Activated CD4-positive, alpha-beta T cell treated with anti-CD3 and anti-CD28 coated beads, Interleukin-2, Interleukin-4, amounts not matched to agents 100 ng/mL and 50 ng/mL, durations not matched to agents 16 hours and 8 hours (primary cell): ENCODE measurements around the gene ADAMTS12.

ENCODE experiments used
- DNase-seq: peaks from one replicate; pipeline ENCODE4 v3.0.0-alpha.2; 2020; ENCODE audit warnings: low spot score

ADAMTS12 gene

DNA sequence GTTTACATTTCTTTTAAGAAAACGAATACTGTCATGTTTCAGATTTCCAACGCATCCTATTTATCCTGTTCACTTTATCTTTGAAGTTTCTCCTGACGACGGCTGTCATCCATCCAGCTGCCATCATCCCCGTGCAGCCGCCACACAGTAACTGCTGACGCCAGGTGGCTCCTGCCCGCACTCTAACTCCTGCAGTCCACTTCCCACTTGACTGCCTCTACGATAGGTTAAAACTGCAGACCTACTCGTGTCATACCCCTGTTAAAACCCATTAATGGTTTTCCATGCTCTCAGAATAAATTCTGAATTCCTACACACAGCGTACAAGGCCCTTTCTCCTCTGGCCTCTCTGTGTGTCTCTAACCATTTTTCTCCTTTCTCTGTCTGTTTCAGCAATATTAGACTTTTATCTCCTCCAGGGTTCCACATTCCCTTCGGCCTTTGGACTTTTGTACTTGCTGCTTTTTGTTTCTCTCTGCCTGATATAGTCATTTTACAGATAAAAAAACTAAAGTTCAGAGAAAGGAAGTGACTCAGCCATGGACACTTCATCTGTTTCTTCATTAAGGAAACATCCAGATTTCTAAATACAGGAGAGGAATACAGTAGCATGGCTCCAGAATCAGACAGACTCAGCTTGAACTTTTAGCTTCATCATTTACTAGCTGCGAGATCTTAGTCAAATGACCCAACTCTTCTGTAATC, 84.9 kb downstream of the ADAMTS12 start:
- no peak for DNase-seq

DNA sequence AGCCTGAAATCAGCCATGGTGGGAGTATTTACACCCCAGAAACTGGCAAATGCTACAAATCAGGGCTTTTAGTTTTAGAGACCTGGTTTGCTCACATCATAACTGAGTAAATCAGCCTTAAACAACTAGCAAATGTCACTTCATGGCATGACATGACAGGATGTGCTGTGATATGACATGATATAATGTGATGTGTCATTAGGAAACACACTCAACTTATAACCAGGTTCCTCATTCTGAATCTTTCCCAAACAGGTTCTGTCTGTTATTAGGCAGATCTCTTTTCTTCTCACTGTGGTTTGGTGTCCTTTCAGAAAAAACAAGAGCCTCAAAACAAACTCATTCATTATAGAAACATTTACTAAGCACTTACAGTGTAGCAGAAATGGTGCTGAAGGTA, 90.5 kb downstream of the ADAMTS12 start:
- DNase-seq: no peak

DNA sequence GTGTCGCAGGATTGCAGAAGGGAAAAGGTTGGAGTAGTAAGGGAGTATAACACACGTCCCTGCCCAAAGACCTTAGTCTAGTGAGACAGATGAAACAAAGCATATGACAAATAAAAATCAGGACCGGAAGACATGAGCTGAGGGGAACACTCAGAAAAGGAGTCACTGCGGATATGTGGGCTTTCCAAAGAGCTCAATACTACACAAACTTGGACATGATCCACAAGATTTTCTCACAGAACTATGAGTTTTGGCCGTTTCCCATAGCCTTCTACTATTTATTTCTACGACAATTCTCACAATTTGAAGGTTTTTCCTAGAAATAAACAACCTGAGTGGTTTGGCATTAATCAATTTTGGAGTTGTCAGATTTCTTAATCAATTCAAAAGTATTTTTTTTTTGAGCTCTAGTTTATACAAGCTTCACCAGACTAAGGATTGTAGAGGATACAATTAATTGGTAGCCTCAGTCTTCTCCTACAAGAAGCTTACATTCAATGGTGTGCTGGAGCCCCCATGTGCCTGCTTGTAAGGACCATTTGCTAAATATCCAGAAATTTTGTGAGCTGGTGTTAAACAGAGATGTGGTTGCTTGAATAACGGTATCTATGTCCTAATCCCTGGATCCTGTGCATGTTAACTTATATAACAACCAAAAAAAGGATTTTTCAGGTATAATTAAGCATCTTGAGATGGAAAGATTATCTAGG, 91.4 kb downstream of the ADAMTS12 start:
- no peak for DNase-seq

DNA sequence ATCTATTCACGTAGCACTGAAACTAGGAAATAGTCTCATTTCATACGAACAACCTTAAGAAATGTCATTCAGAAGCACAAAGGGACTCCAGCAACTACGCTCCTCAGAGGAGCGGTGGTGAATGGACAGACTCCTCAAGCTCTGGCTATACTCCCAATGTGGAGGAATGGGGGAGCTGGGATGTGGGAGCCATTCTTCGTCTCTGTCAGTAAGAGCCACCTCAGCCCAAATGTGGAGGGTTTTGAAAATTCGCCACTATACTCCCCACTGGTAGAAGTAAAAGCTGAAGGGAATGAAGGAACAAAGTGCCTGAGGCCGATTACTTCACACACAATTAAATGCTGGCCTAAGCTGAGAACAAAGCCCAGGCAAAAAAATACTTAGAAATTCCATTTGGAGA, 96.3 kb downstream of the ADAMTS12 start:
- no peak for DNase-seq

DNA sequence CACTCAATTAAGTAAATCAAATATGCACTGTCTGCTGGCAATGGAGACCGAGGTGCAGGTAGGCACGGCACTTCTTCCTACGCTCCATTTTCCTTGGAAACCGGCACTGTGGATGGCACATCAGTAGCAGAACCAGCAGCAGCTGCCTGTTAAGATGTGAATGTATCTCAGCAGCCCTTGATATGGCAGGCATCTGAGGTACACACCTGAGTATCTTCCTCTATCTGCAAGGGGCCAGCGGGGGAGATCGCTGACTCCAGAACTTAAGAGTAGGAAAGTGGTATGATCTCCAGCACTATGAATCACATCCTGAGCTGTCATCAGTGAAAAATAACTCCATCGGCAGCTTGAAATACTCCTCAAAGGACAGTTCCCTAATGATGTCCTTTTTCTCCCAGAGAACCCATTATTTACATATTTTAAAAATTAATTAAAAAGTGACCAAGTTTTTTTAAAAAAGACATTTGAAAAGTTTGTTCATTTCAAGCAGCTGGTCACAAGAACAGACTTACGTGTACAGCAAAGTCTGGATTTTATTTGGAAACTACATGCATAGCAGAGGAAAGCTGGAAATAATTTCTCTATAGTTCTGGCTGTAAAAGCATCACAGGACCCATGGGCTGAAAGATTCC, 97.1 kb downstream of the ADAMTS12 start:
- DNase-seq: no peak

DNA sequence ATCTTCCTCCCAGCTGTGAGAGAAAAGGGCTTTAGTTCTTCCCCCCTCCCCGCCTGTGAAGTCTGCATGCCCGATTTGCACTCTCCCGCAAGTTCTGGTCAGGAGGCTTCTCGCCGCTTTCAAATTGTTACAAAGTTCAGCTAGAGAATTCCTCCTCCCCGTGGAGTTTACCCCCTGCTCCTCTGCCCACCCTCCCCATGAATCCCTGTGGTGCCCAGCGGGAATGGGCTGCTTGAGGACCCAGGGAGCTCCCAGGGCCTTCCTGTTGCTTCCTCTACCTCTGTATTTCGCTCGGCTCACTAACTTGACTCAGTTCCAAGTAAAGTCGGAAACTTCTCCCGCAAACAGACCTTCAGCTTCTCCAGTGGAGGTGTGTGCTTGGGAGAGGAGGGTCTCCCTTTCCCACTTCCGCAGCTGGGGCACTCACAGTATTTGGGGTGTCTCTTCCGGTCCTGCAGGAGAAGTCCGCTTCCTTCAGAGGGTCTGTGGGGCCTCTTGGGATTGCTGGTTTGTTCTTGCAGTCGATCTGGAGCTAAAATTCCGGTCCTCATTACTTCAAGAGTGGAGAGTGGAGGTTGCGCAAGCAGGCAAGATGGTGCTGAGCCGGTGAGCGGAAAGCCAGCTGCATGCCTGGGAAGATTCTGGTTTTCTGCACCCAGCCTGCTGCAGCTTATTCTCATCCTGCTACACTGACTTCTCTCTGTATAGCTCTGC, 97.8 kb downstream of the ADAMTS12 start:
- DNase-seq: no peak

DNA sequence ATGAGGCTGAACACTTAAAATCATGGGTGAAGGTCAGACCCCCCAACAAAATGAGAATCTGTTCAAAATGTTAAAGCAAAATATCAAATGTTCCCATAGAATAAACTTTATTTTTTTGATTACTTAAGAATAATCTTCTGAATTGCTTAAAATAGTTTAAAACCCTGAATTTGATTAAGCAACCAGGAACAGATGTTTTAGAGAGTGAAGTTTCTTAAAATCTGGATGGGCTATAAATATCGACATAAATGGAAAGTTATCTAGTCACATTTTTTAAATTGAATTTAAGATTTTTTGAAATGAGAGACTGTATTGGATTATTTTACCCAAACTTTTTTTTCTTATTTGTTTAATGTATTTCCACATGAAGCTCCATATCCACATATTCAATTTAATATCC, 98.5 kb downstream of the ADAMTS12 start:
- DNase-seq: no peak

DNA sequence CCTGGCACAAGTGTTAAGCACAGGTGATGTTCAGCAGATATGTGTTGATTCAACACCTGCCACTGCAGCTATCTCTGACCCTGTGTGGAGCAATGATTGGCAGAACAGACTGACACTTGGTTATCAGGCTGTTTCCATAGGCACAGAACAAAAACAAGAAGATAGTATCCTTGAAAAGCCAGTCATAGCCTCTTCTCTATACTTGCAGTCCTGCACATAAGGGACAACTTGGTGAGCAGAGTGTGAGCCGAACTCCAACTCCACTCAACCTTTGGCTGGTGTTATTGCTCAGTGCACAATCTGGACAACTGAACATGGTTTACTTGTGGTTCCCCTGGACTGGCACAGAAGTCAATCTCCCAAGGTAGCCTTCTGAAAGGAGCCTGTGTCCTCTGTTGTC, 99.2 kb downstream of the ADAMTS12 start:
- no peak for DNase-seq

DNA sequence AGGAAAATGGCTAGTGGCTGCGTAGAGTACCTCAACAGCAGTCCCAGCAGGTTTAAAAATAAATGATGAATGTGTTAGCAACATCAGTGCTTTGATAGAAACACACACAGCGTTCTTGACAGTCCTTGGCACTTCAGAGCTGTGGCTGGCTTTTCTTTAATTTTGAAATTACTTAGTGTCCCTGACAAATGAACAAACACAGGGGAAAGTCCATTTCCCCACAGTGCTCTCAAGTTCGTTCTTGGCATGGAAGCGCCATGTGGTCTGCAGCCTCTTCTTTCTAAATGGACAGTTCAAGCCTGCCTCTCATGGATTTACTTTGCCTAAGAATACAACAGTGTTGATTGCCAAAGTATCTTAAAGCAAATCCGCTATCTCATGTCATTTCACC, 102.2 kb downstream of the ADAMTS12 start:
- DNase-seq: no peak

DNA sequence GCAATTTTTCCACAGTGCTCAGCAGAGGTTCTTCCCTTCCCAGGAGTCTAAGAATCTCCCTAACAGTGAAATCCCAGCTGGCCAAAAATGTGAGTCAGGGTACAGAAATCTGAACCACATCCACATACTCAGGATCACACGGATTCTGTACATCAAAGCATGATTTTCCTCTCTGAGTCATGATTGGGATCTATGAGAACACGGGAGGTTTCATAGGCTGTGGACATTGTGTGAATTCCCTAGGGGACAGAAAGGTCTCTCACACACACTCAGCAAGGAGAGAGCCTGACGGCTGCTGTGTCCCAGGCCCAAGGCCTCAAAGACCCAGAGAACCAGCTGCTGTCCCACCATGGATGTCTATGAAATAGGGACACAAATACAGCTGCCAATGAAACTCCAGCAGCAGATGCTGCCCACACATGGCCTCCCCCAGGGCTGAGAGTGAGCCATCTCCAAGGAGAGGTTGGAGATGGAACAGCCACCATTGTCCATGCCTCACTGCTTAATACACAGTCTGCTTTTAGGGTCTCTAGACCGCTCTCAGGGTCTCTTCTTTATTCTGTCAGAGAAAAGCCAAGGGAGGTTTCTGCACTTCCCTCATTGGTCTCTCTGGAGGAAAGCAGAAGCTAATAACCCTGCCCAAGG, 102.7 kb downstream of the ADAMTS12 start:
- no peak for DNase-seq

DNA sequence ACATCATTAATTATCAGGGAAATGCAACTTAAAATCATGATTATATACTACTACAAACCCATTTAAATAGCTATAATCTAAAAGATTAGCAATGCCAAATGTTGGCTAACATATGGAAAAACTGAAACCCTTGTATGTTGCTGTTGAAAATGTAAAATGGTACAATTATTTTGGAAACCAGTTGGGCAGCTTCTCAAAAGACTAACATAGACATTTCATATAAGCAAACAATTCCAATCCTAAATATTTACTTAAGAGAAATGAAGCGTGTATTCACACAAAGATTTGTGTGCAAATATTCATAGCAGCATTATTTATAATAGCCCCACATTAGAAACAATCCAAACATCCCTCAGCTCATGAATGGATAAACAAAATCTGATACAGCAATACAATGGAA, 106.2 kb downstream of the ADAMTS12 start:
- no peak for DNase-seq

DNA sequence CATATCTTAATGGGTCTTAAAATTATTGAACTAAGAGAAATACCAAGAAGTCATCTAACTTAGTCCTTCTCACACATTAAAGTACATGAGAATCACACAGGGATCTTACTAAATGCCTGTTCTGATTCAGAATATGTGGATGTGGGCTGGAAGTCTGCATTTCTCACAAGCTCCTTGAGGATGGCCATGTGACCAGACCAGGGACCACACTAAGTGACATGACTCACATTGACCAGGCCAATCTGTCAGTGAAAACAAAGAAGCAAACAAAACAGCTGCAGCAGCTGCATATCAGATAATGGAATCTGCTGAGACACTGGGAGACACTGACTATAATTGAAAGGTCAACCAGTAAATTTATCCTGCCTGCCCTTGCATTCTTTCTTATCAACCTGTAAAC, 110.5 kb downstream of the ADAMTS12 start:
- no peak for DNase-seq

DNA sequence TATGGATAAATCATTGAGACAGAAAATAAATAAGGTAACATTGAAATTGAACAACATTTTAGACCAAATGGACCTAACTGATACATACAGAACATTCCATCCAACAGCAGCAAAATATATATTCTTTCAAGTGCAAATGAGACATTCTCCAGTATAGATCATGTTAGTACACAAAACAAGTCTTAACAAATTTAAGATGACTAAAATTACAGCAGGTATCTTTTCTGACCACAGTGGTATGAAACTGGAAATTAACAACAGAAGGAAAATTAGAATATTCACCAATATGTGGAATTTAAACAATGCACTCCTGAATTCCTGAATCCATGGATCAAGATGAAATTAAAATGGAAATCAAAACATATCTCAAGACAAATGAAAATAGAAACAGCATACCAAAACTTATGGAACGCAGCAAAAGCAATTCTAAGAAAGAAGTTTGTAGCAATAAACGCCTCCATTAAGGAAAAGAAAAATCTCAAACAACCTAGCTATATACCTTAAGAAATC, 115.6 kb downstream of the ADAMTS12 start:
- no peak for DNase-seq

DNA sequence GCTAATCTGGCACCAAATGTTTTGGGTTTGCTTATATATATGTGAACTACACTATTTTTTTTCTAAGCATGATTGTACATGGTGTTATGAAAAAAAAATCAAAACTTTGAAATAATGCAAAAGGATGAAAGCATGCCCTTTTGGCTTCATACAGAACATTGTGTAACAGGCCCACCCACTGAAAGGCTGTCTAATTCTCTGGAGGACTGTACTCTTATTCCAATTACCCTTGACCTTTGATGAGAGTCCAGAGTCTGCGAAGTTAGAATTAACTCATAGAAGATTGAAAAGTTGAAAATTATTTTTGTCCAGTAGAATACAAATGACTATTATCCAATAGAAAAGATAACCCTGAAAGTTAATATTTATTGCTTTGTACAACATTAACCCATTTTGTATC, 117.4 kb downstream of the ADAMTS12 start:
- DNase-seq: no peak

DNA sequence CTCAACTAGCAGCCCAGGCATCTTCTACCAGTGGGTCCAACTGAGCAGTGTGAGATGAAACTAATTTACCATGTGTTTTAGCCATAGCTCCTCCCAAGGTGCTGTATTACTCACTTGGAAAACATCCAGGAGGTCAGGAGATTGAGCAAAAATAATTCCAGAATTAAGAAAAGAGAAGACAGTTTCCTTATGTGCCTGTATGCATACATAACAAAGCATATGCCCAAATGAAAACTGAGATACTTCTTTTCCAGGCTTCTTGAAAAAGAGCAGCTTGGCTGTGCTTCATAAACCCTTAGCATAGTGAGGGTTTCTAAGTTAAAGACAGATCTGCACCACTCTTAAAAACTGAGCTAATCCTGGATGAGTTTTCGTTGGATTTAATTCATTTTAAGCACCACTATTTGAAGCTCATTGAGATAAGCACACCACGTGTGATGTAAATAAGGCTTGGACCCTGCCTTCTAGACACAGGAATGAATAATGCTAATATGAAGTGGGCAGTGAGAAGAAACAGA, 119.4 kb downstream of the ADAMTS12 start:
- no peak for DNase-seq

DNA sequence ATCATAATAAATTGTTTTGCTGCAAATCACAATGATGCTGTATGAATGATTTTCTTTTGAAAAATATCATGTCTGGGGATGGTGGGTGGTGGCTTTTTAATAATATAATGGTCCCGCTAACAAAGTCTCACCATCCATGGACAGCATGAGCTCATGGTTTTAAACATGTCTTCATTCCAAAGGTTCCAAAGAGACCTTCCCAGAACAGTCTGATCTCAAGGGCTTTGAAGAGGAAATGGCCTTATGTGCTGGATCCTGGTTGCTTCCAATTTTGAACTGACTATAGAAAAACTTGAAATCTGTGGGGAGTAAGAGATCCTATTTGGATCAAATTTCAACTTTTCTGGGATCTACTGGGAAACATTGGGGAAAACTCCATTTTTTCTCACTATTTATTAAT, 121.8 kb downstream of the ADAMTS12 start:
- no peak for DNase-seq

DNA sequence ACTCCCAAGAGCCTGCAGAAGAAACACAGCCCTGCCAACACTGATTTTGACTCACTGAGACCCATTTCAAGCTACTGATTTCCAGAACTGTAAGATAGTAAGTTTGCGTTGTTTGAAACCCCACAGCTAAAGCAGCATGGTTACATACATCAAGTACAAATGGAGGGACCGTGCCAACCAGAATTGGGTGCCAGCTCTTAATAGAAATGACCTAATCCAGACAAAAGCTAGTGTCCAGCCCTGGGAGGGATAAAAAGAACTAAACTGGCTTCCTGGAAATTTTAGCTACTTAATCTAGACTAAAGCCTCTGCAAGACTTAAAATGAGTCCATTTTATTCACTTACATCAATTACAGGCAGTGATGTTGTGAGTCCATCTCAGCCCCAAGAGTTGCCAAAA, 122.6 kb downstream of the ADAMTS12 start:
- no peak for DNase-seq

DNA sequence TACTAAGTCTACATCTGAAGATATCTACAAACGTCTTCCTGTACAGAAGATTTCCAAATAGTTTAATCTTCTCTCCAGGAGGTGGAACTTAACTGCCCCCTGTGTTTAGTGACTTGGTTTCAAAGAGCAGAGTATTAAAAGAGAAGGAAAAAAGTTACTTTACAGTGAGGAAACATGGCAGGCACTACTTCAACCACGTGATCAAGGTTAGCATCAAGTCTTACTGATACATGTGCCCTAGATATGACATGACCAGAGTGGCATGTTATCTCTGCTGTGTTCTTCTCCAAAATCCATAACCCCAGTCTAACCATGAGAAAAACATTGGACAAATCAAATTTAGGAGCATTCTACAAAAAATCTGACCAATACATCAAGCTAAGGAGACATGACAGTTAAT, 125.8 kb downstream of the ADAMTS12 start:
- DNase-seq: no peak

DNA sequence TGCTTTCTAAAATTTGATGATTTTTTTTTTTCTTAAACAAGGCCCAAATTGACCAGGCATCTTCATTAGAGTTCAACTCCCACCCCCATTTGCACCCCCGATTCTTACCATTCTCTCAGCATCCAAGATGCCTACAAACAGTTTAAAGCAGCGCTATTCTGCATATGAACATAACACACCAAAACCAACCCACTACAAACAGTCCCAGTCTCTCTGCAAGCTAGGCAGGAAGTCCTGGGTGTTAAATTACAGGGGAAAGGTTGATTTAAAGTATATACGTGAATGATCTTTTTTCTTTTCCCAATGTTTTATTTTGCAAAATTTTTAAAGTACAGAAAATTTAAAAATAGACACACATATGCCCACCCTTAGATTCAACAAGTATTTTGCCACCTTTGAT, 127.0 kb downstream of the ADAMTS12 start:
- no peak for DNase-seq

DNA sequence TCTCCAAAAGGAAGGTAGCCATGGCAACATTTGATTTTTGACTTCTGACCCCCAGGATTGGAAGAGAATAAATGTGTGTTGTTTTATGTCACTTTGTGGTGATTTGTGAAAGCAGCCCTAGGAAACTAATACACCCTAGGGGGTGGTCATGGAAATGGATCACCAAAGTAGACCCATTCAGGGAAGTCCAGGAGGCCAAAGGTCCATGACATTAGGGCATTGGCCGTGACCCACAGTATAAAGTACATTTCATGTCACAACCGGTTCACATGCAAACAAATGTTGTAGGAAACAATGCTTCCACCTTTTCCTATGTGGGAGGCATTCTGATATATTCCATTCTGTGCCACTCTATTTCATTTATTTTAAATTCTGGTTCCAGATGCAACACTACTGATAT, 128.4 kb downstream of the ADAMTS12 start:
- DNase-seq: no peak

DNA sequence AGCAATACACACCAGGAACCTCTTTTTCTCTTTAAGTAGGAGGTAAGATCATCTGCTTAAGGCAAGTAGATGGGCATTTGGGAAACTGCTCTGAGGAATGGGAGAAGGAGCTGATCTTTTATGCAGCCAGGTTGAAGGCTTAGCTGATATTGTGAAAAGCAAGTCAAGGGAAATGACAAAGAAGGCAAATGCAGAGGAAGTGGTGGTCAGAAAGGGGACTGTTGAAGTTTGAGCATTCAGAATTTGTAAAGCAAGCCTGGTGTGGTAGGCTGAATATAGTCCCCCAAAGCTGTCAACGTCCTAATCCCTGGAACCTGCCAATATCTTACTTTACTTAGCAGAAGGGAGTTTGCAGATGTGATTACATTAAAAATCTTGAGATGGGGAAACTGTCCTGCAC, 128.9 kb downstream of the ADAMTS12 start:
- no peak for DNase-seq

DNA sequence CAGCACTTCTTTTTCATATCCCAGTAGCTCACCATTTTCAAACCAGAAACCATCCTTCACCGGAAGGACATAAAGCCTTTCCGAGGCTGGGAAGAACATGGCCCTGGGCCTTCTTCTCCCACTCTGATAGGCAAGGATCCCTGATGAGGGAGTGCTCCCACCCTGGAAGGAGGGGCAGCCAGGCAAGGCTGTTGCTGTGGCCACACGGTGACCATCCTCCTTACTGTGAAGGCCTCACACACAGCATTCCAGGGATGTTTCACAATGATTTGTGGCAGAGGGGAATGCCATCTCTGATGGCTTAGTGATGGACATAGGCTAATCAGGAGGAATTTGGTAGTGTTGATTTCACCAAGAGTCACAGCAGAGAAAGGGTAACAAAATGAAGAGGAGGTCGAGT, 130.7 kb downstream of the ADAMTS12 start:
- no peak for DNase-seq
